GM23248 (cell line): ENCODE measurements around the gene MISP.
"Not testable (repeated sequence)": the region's sequence is repeated elsewhere in the genome, so short reads cannot be mapped to it uniquely, and the experiment has no call there.

Experiments used
- EZH2 ChIP-seq: fragments of 200-600 bp; sonication (generic); IDR thresholded peaks from 2 replicates; pipeline ENCODE4 v1.6.1; 2018; ENCODE audit warnings: antibody characterized with exemption, mild to moderate bottlenecking; ENCODE audit not compliant: insufficient read depth, poor library complexity, severe bottlenecking
- EZH2phosphoT487 ChIP-seq: fragments of 200-600 bp; sonication (generic); IDR thresholded peaks from 2 replicates; pipeline ENCODE4 v1.6.1; 2018; ENCODE audit warnings: antibody characterized with exemption, moderate library complexity, mild to moderate bottlenecking, low read depth; ENCODE audit not compliant: insufficient read depth

DNA sequence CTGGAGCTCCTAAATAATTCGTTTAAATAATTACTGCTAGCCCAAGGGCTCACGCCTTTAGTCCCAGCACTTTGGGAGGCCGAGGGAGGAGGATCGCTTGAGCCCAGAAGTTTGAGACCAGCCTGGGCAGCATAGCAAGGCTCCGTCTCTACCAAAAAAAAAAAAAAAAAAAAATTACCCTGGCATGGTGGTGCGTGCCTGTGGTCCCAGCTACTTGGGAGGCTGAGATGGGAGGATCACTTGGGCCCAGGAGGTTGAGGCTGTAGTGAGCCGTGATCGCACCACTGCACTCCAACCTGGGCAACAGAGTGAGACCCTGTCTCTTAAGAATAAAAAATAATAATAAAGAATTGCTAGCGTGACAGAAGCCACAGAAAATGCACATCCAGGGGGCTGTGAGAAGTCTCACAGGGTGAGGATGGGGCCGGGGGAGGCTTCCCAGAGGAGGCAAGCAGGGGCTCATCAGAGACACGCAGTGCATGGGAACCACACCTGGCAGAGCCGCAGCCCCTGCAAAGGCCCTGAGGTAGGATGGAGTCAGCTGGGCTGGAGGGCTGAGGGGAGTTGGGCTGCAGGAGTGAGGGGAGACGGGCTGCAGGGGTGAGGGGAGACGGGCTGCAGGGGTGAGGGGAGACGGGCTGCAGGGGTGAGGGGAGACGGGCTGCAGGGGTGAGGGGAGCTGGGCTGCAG, 10.0 kb upstream of the MISP start:
- not testable (repeated sequence) for TF ChIP-seq EZH2, EZH2phosphoT487
